ENCODE data around the gene DMC1. TPM values are rescaled to one million over a fixed set of nuclear protein-coding genes. Genes with fewer than 3 reads are reported as not detected.
A peak's percentile ranks its signal among the peaks of the same experiment; 100 is the strongest.

DMC1 gene
- total RNA-seq, 1 donor from 2014 or later: 0.60 TPM

- no peak for DNase-seq (ENCODE audit: low read depth in 2 of 2)
Measured at GRCh38 chr22:38503021-38503420, 67.0 kb downstream of the DMC1 start.

GRCh38 chr22:38501797-38502672 is 67.9 kb downstream of the DMC1 start:
- DNase-seq (ENCODE audit: low read depth in 2 of 2): no peak

- DNase-seq (ENCODE audit: low read depth in 2 of 2): no peak
Measured at GRCh38 chr22:38497869-38498268, 72.1 kb downstream of the DMC1 start.

GRCh38 chr22:38494939-38495338 is 75.0 kb downstream of the DMC1 start:
- DNase-seq (ENCODE audit: low read depth in 2 of 2): no peak

- peak in 1 of 2 donors; percentile 26 for DNase-seq (ENCODE audit: low read depth in 2 of 2)
Measured at GRCh38 chr22:38494498-38494897, 75.5 kb downstream of the DMC1 start.

GRCh38 chr22:38491707-38492348 is 78.2 kb downstream of the DMC1 start:
- DNase-seq (ENCODE audit: low read depth in 2 of 2): no peak

GRCh38 chr22:38490915-38491314 is 79.1 kb downstream of the DMC1 start:
- DNase-seq (ENCODE audit: low read depth in 2 of 2): peak; percentile 50 to 80

- no peak for DNase-seq (ENCODE audit: low read depth in 2 of 2)
Measured at GRCh38 chr22:38490475-38490874, 79.5 kb downstream of the DMC1 start.

GRCh38 chr22:38489561-38490145 is 80.3 kb downstream of the DMC1 start:
- no peak for DNase-seq (ENCODE audit: low read depth in 2 of 2)

- no peak for DNase-seq (ENCODE audit: low read depth in 2 of 2)
Measured at GRCh38 chr22:38489142-38489541, 80.8 kb downstream of the DMC1 start.

GRCh38 chr22:38487946-38488345 is 82.0 kb downstream of the DMC1 start:
- DNase-seq (ENCODE audit: low read depth in 2 of 2): no peak

- DNase-seq (ENCODE audit: low read depth in 2 of 2): no peak
Measured at GRCh38 chr22:38485783-38486182, 84.2 kb downstream of the DMC1 start.

GRCh38 chr22:38484244-38484643 is 85.7 kb downstream of the DMC1 start:
- DNase-seq (ENCODE audit: low read depth in 2 of 2): no peak

GRCh38 chr22:38482662-38483308 is 87.2 kb downstream of the DMC1 start:
- DNase-seq (ENCODE audit: low read depth in 2 of 2): no peak

GRCh38 chr22:38481871-38482332 is 88.1 kb downstream of the DMC1 start:
- no peak for DNase-seq (ENCODE audit: low read depth in 2 of 2)

GRCh38 chr22:38481162-38481870 is 88.7 kb downstream of the DMC1 start:
- no peak for DNase-seq (ENCODE audit: low read depth in 2 of 2)

- no peak for DNase-seq (ENCODE audit: low read depth in 2 of 2)
Measured at GRCh38 chr22:38479096-38479837, 90.7 kb downstream of the DMC1 start.

GRCh38 chr22:38477585-38477984 is 92.4 kb downstream of the DMC1 start:
- no peak for DNase-seq (ENCODE audit: low read depth in 2 of 2)

GRCh38 chr22:38474003-38474607 is 95.9 kb downstream of the DMC1 start:
- DNase-seq (ENCODE audit: low read depth in 2 of 2): no peak

- no peak for DNase-seq (ENCODE audit: low read depth in 2 of 2)
Measured at GRCh38 chr22:38471237-38471636, 98.7 kb downstream of the DMC1 start.

Measured in lung microvascular endothelial cell (primary cell).